Stimulated activated CD4-positive, alpha-beta T cell treated with anti-CD3 and anti-CD28 coated beads, Interleukin-4, amount 100 ng/mL, for 24 hours (primary cell): ENCODE results near the gene MMAB.
"Not testable (repeated sequence)": the region's sequence is repeated elsewhere in the genome, so short reads cannot be mapped to it uniquely, and the experiment has no call there.

Source experiments
- DNase-seq: peaks from one replicate; pipeline ENCODE4 v3.0.0-alpha.2; 2020

Gene MMAB

GRCh38 chr12:109573029-109573913 is at the start of gene MMAB, which contains the start of gene MVK:
MMAB (minus strand) TSS chr12:109573504; CDS start chr12:109573480, 24 bp downstream.
MVK (plus strand) TSS chr12:109573794; CDS start chr12:109574823, 1,029 bp downstream.
- DNase-seq: peak; percentile 99

- no peak for DNase-seq
Observed at GRCh38 chr12:109621901-109622364, 48.6 kb upstream of the MMAB start.

- no peak for DNase-seq
Observed at GRCh38 chr12:109621211-109621694, 47.9 kb upstream of the MMAB start.

GRCh38 chr12:109619002-109619604 is 45.8 kb upstream of the MMAB start:
- no peak for DNase-seq

- DNase-seq: no peak
Observed at GRCh38 chr12:109618082-109618481, 44.8 kb upstream of the MMAB start.

- no peak for DNase-seq
Observed at GRCh38 chr12:109617491-109617890, 44.2 kb upstream of the MMAB start.

- no peak for DNase-seq
Observed at GRCh38 chr12:109615556-109616229, 42.4 kb upstream of the MMAB start.

GRCh38 chr12:109613649-109614455 is 40.5 kb upstream of the MMAB start:
- no peak for DNase-seq

GRCh38 chr12:109612975-109613502 is 39.7 kb upstream of the MMAB start:
- no peak for DNase-seq

- DNase-seq: no peak
Observed at GRCh38 chr12:109612003-109612402, 38.7 kb upstream of the MMAB start.

DNA sequence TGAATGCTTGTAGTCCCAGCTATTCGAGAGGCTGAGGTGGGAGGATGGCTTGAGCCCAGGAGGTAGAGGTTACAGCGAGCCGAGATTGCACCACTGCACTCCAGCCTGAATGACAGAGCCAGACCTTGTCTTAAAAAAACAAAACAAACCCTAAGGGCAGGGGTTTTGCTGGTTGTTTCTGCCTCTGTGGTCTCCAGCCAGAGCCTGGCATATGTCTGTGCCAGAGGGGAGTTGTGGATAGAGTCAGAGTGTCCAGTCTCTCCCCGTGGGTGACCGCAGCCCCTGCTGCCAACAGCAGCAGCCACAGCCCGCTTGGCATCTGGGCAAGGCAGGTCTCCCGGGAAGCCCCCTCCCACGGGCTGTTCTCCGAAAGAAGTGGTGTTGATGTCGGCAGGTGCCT is 37.9 kb upstream of the MMAB start:
- DNase-seq: no peak

DNA sequence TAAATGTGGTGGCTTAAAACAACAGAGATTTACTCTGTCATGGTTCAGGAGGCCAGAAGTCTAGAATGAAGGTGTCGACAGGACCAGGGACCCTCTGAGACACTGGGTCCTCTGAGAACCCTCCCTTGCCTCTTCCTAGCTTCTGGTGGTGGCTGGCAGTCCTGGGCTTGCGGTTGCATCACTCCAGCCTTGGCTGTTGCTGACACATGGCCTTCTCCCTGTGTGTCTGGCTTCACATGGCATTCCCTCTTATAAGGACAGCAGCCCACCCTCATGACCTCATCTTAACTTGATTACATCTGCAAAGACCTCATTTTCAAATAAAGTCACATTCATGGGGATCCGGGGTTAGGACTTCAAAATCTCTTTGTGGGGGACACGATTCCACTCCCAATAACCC is 37.2 kb upstream of the MMAB start:
- no peak for DNase-seq

GRCh38 chr12:109609342-109609741 is 36.0 kb upstream of the MMAB start:
- no peak for DNase-seq

DNA sequence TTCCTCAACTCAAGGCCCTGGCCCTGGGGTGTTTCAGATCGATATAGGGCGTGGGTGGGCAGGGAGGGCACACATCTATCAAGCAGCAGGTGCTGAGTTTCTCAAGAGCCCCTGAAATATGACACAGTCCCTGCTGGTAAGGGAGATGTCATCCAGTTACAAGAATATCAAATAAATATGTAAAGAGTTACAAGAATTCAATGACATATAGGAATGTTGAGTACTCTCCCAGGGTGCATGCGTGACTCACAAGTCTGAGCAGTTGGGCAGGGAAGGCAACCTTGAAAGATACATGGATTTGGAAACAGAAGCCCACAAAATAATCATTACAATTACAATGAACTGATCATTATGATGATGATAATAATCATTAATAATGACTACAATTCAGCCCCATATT is 35.5 kb upstream of the MMAB start:
- DNase-seq: no peak

GRCh38 chr12:109608270-109608669 is 35.0 kb upstream of the MMAB start:
- no peak for DNase-seq

DNA sequence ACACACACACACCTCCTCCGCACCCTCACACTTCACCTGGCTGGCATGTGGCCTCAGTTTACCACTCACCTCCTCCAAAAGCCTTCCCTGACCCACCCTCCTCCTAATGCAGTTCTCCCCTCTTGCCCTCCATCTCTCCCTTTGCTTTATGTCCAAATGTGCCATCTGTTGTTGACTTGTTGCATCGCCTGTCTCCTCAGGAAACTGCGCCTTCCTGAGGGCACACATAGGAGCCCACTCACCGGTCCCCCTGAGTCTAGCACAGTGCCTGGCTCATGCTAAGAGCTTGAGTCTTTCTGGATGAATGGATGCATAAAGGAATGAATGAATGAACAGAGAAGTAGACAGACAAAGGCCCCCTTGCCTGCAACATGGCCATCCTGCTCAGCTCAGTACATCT is 34.3 kb upstream of the MMAB start:
- DNase-seq: no peak

DNA sequence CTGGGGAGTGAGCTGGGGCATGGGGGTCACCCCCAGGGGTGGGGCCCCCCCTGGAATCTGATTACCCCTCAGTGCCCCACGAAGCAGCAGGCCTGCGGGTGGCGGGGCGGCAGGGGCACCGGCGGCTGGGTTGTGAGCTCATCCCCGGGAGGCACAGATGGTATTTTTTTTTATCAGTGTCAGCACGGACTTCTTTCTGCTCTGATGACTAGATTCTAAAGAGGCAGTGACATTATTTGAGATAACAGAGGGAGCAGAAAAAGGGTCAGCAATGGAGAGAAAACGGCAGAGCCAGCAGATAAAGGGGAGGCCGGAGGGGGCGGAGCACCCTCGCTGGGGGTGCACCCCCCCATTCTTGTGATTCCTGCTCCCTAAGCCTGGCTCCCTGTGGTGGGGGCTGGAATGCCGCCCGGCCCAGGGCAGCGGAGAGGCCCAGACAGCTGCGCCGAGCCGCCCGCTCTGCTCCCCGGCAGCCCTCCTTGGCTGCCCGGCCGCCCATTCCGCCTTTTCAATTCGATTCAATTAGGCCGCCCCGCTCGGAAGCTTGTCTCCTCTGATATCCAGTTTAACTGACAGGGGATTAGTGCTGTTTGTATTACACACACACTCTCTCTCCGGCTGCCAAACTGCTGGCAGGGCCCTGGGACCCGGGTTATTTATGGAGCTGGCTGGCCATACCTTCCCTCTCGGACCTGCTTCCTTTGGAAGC is 33.2 kb upstream of the MMAB start:
- DNase-seq: no peak

DNA sequence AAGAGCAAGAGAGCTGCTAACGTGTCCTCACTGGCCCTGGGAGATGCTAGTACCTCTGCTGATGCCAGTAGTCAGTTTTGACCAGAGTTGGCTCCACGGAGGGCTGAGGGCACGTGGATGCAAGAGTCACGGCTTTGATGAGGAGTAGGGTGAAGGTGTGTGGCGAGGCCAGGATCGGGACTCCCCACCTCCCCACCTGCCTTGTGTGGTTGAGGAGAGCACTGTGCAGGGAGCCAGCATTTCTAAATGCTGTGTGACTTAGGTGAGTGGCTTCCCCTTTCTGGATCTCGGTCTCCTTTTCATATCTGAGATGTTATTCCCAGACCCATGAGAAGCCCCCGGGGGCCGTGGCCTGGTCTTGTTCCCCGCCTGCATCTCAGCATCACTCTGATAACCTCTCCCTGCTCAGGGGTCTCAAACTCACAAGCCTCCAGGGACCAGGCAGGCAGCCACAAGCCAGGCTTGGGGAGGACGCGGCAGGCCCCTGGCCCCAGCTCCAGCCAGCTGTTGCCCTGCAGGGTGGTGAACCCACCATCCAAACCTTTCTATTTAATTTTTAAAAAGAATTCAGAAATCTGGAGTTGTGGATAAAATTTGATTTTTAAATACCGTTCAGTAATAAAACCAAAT is 32.4 kb upstream of the MMAB start:
- DNase-seq: no peak

DNA sequence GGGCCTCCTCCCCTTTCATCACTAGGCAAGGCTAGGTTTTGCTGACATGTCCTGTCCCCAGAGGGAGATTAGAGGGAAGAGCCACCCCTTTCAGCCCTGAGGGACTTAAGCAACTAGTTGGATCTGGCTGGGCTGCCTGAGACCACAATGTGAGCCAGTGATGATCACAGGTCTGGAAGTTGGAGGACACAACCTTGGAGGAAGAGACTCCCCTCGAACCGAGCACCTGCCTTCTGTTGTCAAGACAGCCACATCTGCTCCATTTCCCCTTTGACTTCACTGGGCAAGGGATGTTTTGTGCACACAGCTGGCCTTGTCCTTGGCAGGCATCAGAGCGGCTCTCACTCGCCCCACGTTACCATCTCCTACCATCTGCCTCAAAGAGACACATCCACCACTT is 31.7 kb upstream of the MMAB start:
- no peak for DNase-seq

DNA sequence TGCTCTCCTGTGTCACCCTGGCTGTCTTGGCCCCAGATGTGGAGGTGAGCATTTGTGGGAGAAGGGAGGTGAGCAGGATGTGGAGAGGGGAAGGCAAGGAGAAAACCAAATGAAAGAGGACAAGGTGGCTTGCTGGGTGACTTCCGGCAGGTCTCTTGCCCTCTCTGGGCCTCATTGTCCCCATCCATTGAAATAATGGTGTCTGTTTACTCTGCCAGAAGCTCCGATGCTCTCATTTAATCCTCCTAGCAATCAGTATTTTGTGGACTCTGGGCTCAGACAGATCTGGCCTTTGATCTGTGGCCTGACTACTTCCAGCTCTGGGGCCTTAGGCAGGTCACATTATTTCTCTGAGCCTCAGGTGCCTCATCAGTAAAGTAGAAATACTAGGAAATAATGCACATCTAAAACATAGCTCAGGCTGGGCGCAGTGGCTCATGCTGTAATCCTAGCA is 30.9 kb upstream of the MMAB start:
- DNase-seq: no peak

- DNase-seq: not testable (repeated sequence)
Observed at GRCh38 chr12:109602132-109602531, 28.8 kb upstream of the MMAB start.
